Endodermal cell (in vitro differentiated cells): ENCODE results near the gene CLIP4. TPM values are rescaled to one million over a fixed set of nuclear protein-coding genes. Genes with fewer than 3 reads are reported as not detected.

Experiments used
- DNase-seq: peaks from one replicate; pipeline ENCODE4 v3.0.0-alpha.2; 2017
- H3K27ac ChIP-seq: 2 replicates; pipeline ENCODE4 v1.5.1; 2013; ENCODE audit warnings: mild to moderate bottlenecking, low read depth, low read length, moderate library complexity
- H3K27me3 ChIP-seq: 2 replicates; pipeline ENCODE4 v1.6.1; 2013; ENCODE audit warnings: mild to moderate bottlenecking, low read length, moderate library complexity; ENCODE audit not compliant: insufficient read depth, control insufficient read depth, poor library complexity, severe bottlenecking
- H3K36me3 ChIP-seq: 2 replicates; pipeline ENCODE4 v1.7.0; 2013; ENCODE audit warnings: mild to moderate bottlenecking, low read length, moderate library complexity; ENCODE audit not compliant: control insufficient read depth, insufficient read depth
- H3K4me1 ChIP-seq: one replicate; pipeline ENCODE4 v1.7.0; 2013; ENCODE audit warnings: low read length; ENCODE audit not compliant: control insufficient read depth, insufficient read depth
- H3K4me3 ChIP-seq: 2 replicates; pipeline ENCODE4 v1.5.1; 2013; ENCODE audit warnings: mild to moderate bottlenecking, low read length, moderate library complexity
- H3K9ac ChIP-seq: 2 replicates; pipeline ENCODE4 v1.6.1; 2013; ENCODE audit warnings: mild to moderate bottlenecking, low read length, moderate library complexity; ENCODE audit not compliant: poor library complexity, severe bottlenecking; ENCODE audit errors: extremely low read depth
- H3K9me3 ChIP-seq: 2 replicates; pipeline ENCODE4 v1.6.1; 2013; ENCODE audit warnings: mild to moderate bottlenecking, low read length, moderate library complexity; ENCODE audit not compliant: control insufficient read depth
- H3K27ac Mint-ChIP-seq: 2 replicates; pipeline ENCODE4 v1.8.0; 2020; ENCODE audit warnings: mixed read lengths
- H3K27me3 Mint-ChIP-seq: 2 replicates; pipeline ENCODE4 v1.8.0; 2021; ENCODE audit warnings: mild to moderate bottlenecking, mixed read lengths; ENCODE audit not compliant: insufficient read depth
- H3K36me3 Mint-ChIP-seq: 2 replicates; pipeline ENCODE4 v1.8.0; 2020; ENCODE audit warnings: low read depth, mixed read lengths
- H3K4me1 Mint-ChIP-seq: 2 replicates; pipeline ENCODE4 v1.8.0; 2020; ENCODE audit warnings: mixed read lengths
- H3K4me3 Mint-ChIP-seq: 2 replicates; pipeline ENCODE4 v1.8.0; 2020; ENCODE audit warnings: mild to moderate bottlenecking, moderate library complexity, mixed read lengths
- H3K9me3 Mint-ChIP-seq: 2 replicates; pipeline ENCODE4 v1.8.0; 2020; ENCODE audit warnings: mild to moderate bottlenecking, mixed read lengths
- CTCF ChIP-seq: fragments of 200-600 bp; sonication (generic); conservative IDR thresholded peaks from 2 replicates; pipeline ENCODE4 v1.5.0; 2021; ENCODE audit warnings: antibody characterized with exemption, mild to moderate bottlenecking
- WGBS, 2 experiments: methylation state at CpG; one replicate each; pipeline versions ENCODE4 v1.1.5 to v1.1.7; 2013; ENCODE audit warnings: missing lambda C conversion rate in 2 of 2, mixed read lengths in 1 of 2; ENCODE audit not compliant: insufficient coverage in 1 of 2, insufficient read length in 1 of 2; 5-methylcytosine and 5-hydroxymethylcytosine counted together
- total RNA-seq, 2 donors: library from RNA; stranded (reverse); fragmentation: NEBNext Ultra II Directional in 1 of 2; extraction: Animal tissue kit (Norgen Biotek cat#: 25700) in 1 of 2; gene quantifications; 2 replicates in 1 of 2; 3 replicates in 1 of 2; pipeline ENCODE4 v1.2.1, GENCODE V29; 2021

The CLIP4 gene
- total RNA-seq, 2 donors from 2014 or later: 8.0 to 10.9 TPM

DNA sequence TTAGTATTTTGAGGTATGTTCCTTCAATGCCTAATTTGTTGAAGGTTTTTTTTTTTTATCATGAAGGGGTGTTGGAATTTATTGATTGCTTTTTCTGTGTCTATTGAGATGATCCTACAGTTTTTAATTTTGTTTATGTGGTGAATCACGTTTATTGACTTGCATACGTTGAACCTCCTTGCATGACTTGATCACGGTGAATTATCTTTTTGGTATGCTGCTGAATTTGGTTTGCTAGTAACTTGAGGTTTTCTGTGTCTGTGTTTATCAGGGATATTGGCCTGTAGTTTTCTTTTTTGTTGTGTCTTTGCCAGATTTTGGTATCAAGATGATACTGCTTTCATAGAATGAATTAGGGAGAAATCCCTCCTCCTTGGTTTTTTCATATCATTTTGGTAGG, 23.9 kb downstream of the CLIP4 start:
- TF ChIP-seq CTCF: no peak
- Histone ChIP-seq H3K4me1 (no peaks in the 10 kb centered on the region), H3K36me3 (peaks cover 5% of the 10 kb centered on the region), H3K9ac (no peak overlapping the region), H3K27ac (no peak overlapping the region), H3K9me3 (peaks cover 17% of the 10 kb centered on the region), H3K4me3 (no peak overlapping the region), H3K27me3 (no peaks in the 10 kb centered on the region)
- DNase-seq: no peak
- Mint-ChIP-seq H3K36me3 (peaks cover 25% of the 10 kb centered on the region), H3K27ac (no peak overlapping the region), H3K4me1 (no peaks in the 10 kb centered on the region), H3K4me3 (no peak overlapping the region), H3K9me3 (peaks cover 18% of the 10 kb centered on the region), H3K27me3 (peaks cover 2% of the 10 kb centered on the region)
- WGBS, 2 experiments: 86 to 90% methylated on average over 2 to 3 of the region's 3 CpGs

GRCh38 chr2:29139731-29140130, 24.5 kb downstream of the CLIP4 start:
- TF ChIP-seq CTCF: no peak
- H3K4me1 ChIP-seq: no peaks in the 10 kb centered on the region
- H3K36me3 ChIP-seq: peaks cover 7% of the 10 kb centered on the region
- H3K4me3 ChIP-seq: no peak overlapping the region
- Mint-ChIP-seq H3K27me3 (peaks cover 2% of the 10 kb centered on the region), H3K27ac (no peak overlapping the region), H3K4me3 (no peak overlapping the region), H3K36me3 (peaks cover 25% of the 10 kb centered on the region), H3K4me1 (no peaks in the 10 kb centered on the region), H3K9me3 (peaks cover 18% of the 10 kb centered on the region)
- H3K27me3 ChIP-seq: no peaks in the 10 kb centered on the region
- no peak overlapping the region for H3K9ac ChIP-seq
- WGBS, 2 experiments: no CpG with 5 or more reads among the region's 1 CpG
- peaks cover 17% of the 10 kb centered on the region for H3K9me3 ChIP-seq
- DNase-seq: no peak
- no peak overlapping the region for H3K27ac ChIP-seq

GRCh38 chr2:29143657-29144056, 28.4 kb downstream of the CLIP4 start:
- no peak overlapping the region for H3K4me3 Mint-ChIP-seq
- peaks cover 10% of the 10 kb centered on the region for H3K4me1 Mint-ChIP-seq
- 86 to 90% methylated on average over 6 of the region's 6 CpGs for WGBS, 2 experiments
- H3K4me3 ChIP-seq: no peak overlapping the region
- peaks cover 7% of the 10 kb centered on the region for H3K36me3 ChIP-seq
- no peak for DNase-seq
- H3K27ac Mint-ChIP-seq: no peak overlapping the region
- TF ChIP-seq CTCF: no peak
- H3K36me3 Mint-ChIP-seq: peaks cover 13% of the 10 kb centered on the region
- H3K27me3 Mint-ChIP-seq: peaks cover 2% of the 10 kb centered on the region
- peaks cover 7% of the 10 kb centered on the region for H3K9me3 ChIP-seq
- no peak overlapping the region for H3K9ac ChIP-seq
- H3K27ac ChIP-seq: no peak overlapping the region
- no peaks in the 10 kb centered on the region for H3K27me3 ChIP-seq
- peaks cover 3% of the 10 kb centered on the region for H3K4me1 ChIP-seq
- peaks cover 10% of the 10 kb centered on the region for H3K9me3 Mint-ChIP-seq
